AML-193 (cell line): ENCODE results near the gene CTAGE6.
"Not testable (repeated sequence)": the region's sequence is repeated elsewhere in the genome, so short reads cannot be mapped to it uniquely, and the experiment has no call there.

Experiments
- DNase-seq, 2 experiments: peaks; one replicate each; lab custom pipeline; 2025; lab: John Stamatoyannopoulos, UW

Gene CTAGE6

GRCh38 chr7:143714581-143715454 is 42.7 kb downstream of the CTAGE6 start:
- DNase-seq: not testable (repeated sequence)

GRCh38 chr7:143712381-143712780 is 45.1 kb downstream of the CTAGE6 start:
- DNase-seq: not testable (repeated sequence)

DNA sequence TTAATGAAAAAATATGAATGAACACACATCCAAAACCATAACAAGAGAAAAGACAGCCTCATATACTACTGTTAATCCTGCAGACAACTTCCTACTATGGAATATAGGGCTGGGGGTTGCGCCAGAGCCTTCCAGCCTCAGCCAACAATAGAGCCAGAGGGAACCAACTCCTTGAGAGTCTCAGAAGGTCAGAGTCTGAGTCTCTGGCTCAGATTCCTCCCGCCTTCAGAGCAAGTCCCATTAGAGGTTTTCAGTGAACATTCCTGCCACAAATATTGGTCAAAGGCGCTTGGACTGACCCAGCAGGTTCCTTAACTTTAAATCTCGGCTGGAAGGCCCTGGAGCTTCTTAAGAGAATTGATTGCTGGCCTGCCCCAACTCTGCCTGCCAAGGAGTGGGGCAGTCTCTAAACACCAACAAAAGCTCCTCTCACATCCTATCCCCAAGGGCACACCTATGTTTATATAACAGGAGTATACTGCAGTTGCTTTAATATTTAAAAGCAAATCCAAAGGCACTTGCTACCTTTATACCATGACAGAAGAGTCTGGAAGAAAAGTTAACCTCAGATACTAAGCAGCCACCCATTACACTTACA is 45.7 kb downstream of the CTAGE6 start:
- DNase-seq: not testable (repeated sequence)

- not testable (repeated sequence) for DNase-seq
Observed at GRCh38 chr7:143709895-143710294, 47.6 kb downstream of the CTAGE6 start.
